OCI-LY1 (cell line): ENCODE data around the gene SSBP4.

Experiments
- H2AFZ ChIP-seq: fragments of 200-600 bp; sonication (generic), shearing (Covaris generic); 2 replicates; pipeline ENCODE4 v1.6.0; 2014; ENCODE audit warnings: antibody characterized with exemption, mild to moderate bottlenecking, low read length
- H3F3A ChIP-seq: fragments of 200-600 bp; sonication (generic), shearing (Covaris generic); 2 replicates; pipeline ENCODE4 v1.6.0; 2014; ENCODE audit warnings: mild to moderate bottlenecking, antibody characterized with exemption, low read length, moderate library complexity; ENCODE audit not compliant: insufficient read depth
- H3K27ac ChIP-seq: fragments of 200-600 bp; sonication (generic); 2 replicates; pipeline ENCODE4 v1.5.1; 2014; ENCODE audit warnings: low read length, mixed run types, mild to moderate bottlenecking, low read depth; ENCODE audit not compliant: poor library complexity, severe bottlenecking
- H3K27me3 ChIP-seq: fragments of 200-600 bp; sonication (generic); 2 replicates; pipeline ENCODE4 v1.6.0; 2014; ENCODE audit warnings: antibody characterized with exemption, mild to moderate bottlenecking, low read length, moderate library complexity; ENCODE audit not compliant: insufficient read depth
- H3K36me3 ChIP-seq: fragments of 200-600 bp; sonication (generic); 2 replicates; pipeline ENCODE4 v1.6.1; 2014; ENCODE audit warnings: mild to moderate bottlenecking, antibody characterized with exemption, low read length, moderate library complexity, mixed read lengths; ENCODE audit not compliant: insufficient read depth
- H3K4me1 ChIP-seq: fragments of 200-600 bp; sonication (generic); 2 replicates; pipeline ENCODE4 v1.5.1; 2014; ENCODE audit warnings: mild to moderate bottlenecking, low read length, moderate library complexity; ENCODE audit not compliant: insufficient read depth, severe bottlenecking
- H3K4me2 ChIP-seq: fragments of 200-600 bp; sonication (generic), shearing (Covaris generic); 2 replicates; pipeline ENCODE4 v1.6.1; 2014; ENCODE audit warnings: low read length
- H3K4me3 ChIP-seq: fragments of 200-600 bp; sonication (generic); 2 replicates; pipeline ENCODE4 v1.5.1; 2014; ENCODE audit warnings: low read length, low read depth, mild to moderate bottlenecking, mixed read lengths; ENCODE audit not compliant: poor library complexity, severe bottlenecking
- H3K79me2 ChIP-seq: fragments of 200-600 bp; shearing (Covaris generic); 2 replicates; pipeline ENCODE4 v1.6.1; 2016; ENCODE audit warnings: mixed run types, low read length, mixed read lengths; ENCODE audit not compliant: insufficient read depth
- H3K9ac ChIP-seq: fragments of 200-600 bp; sonication (generic), shearing (Covaris generic); 2 replicates; pipeline ENCODE4 v1.6.1; 2014; ENCODE audit warnings: mild to moderate bottlenecking, low read length, mixed read lengths
- H3K9me2 ChIP-seq: fragments of 200-600 bp; sonication (generic), shearing (Covaris generic); 2 replicates; pipeline ENCODE4 v1.6.1; 2014; ENCODE audit warnings: low read depth, mild to moderate bottlenecking, low read length, mixed read lengths
- H3K9me3 ChIP-seq: fragments of 200-600 bp; shearing (Covaris generic); 2 replicates; pipeline ENCODE4 v1.6.1; 2014; ENCODE audit warnings: low read length, mixed read lengths
- H4K20me1 ChIP-seq: fragments of 200-600 bp; sonication (generic), shearing (Covaris generic); 2 replicates; pipeline ENCODE4 v1.6.0; 2016; ENCODE audit warnings: mild to moderate bottlenecking, low read length; ENCODE audit not compliant: insufficient read depth
- CTCF ChIP-seq: fragments of 200-600 bp; sonication (generic), shearing (Covaris generic); IDR thresholded peaks from 2 replicates; pipeline ENCODE4 v1.5.1; 2017; ENCODE audit warnings: mild to moderate bottlenecking, antibody characterized with exemption, low read length, moderate library complexity, mixed read lengths
- EZH2 ChIP-seq: fragments of 200-600 bp; sonication (generic), shearing (Covaris generic); IDR thresholded peaks from 2 replicates; pipeline ENCODE4 v1.8.0; 2017; ENCODE audit warnings: borderline replicate concordance, mixed run types, mild to moderate bottlenecking, antibody characterized with exemption, low read length, moderate library complexity, mixed read lengths

Gene SSBP4

GRCh38 chr19:18427743-18428113 is 8.5 kb downstream of the SSBP4 start:
- peaks cover 21% of the 10 kb centered on the region for H3K4me1 ChIP-seq
- H3K36me3 ChIP-seq = no peaks in the 10 kb centered on the region
- H3F3A ChIP-seq = no peaks in the 10 kb centered on the region
- no peaks in the 10 kb centered on the region for H3K79me2 ChIP-seq
- H3K4me3 ChIP-seq = no peak overlapping the region
- H3K9ac ChIP-seq = no peak overlapping the region
- H2AFZ ChIP-seq = no peak overlapping the region
- H3K9me2 ChIP-seq = no peaks in the 10 kb centered on the region
- no peak for TF ChIP-seq CTCF
- TF ChIP-seq EZH2 = no peak
- H3K9me3 ChIP-seq = no peaks in the 10 kb centered on the region
- no peaks in the 10 kb centered on the region for H4K20me1 ChIP-seq
- H3K4me2 ChIP-seq = no peak overlapping the region
- no peaks in the 10 kb centered on the region; the same call in 1 of the 2 replicates for H3K27me3 ChIP-seq
- H3K27ac ChIP-seq = no peak overlapping the region

GRCh38 chr19:18428173-18428786 is 9.1 kb downstream of the SSBP4 start:
- Histone ChIP-seq H2AFZ (no peak overlapping the region), H3K27ac (no peak overlapping the region), H3K9me2 (no peaks in the 10 kb centered on the region), H3K4me1 (peaks cover 24% of the 10 kb centered on the region), H3K79me2 (no peaks in the 10 kb centered on the region), H3K4me3 (no peak overlapping the region), H3K4me2 (peak overlapping the region; percentile 66), H3K36me3 (no peaks in the 10 kb centered on the region), H3F3A (no peaks in the 10 kb centered on the region), H3K27me3 (no peaks in the 10 kb centered on the region; the same call in 1 of the 2 replicates), H4K20me1 (no peaks in the 10 kb centered on the region), H3K9ac (no peak overlapping the region), H3K9me3 (no peaks in the 10 kb centered on the region)
- TF ChIP-seq CTCF = no peak
- TF ChIP-seq EZH2 = no peak

- H3K79me2 ChIP-seq = no peaks in the 10 kb centered on the region
- no peaks in the 10 kb centered on the region for H3K36me3 ChIP-seq
- no peaks in the 10 kb centered on the region for H3F3A ChIP-seq
- peak overlapping the region; percentile 66 for H3K4me2 ChIP-seq
- H2AFZ ChIP-seq = no peak overlapping the region
- no peaks in the 10 kb centered on the region for H3K9me2 ChIP-seq
- TF ChIP-seq EZH2 = no peak
- no peak for TF ChIP-seq CTCF
- H3K9ac ChIP-seq = no peak overlapping the region
- H3K27me3 ChIP-seq = no peaks in the 10 kb centered on the region; the same call in 1 of the 2 replicates
- H3K4me1 ChIP-seq = peaks cover 24% of the 10 kb centered on the region
- no peaks in the 10 kb centered on the region for H4K20me1 ChIP-seq
- peak overlapping the region; percentile 52 for H3K4me3 ChIP-seq
- no peak overlapping the region for H3K27ac ChIP-seq
- no peaks in the 10 kb centered on the region for H3K9me3 ChIP-seq
Observed at GRCh38 chr19:18428787-18429674, 9.8 kb downstream of the SSBP4 start.
